Measurements from ENCODE around the gene TMEM218. TPM values are rescaled to one million over a fixed set of nuclear protein-coding genes. Genes with fewer than 3 reads are reported as not detected.

The TMEM218 gene
- total RNA-seq, 1 experiment from 2014 or later, result 14.3 TPM

- WGBS (ENCODE audit: extremely low coverage, insufficient read length, low lambda C conversion rate), result no CpG with 5 or more reads among the region's 4 CpGs
- H4K91ac ChIP-seq (ENCODE audit: insufficient read length, low read depth, low read length), result no peak overlapping the region
- no peak overlapping the region for H2BK120ac ChIP-seq (ENCODE audit: low read depth, low read length, poor library complexity, severe bottlenecking)
- Mint-ChIP-seq H3K4me1 (peaks cover 0 to 3% of the 10 kb centered on the region in 2 experiments; a peak in 1 of 4 replicates), H3K4me3 (no peak overlapping the region), H3K9me3 (no peaks in the 10 kb centered on the region), H3K27ac (no peak overlapping the region; a peak in 1 of 7 replicates), H3K36me3 (ENCODE audit: insufficient read depth in 1 of 3, low read depth in 3 of 3) (peaks cover 0 to 5% (median 0%) of the 10 kb centered on the region in 3 experiments; a peak in 3 of 7 replicates), H3K27me3 (ENCODE audit: low read depth) (peaks cover 86% of the 10 kb centered on the region)
- no peaks in the 10 kb centered on the region for H3K23me2 ChIP-seq (ENCODE audit: insufficient read length, low read depth, low read length, poor library complexity, severe bottlenecking)
- H3K14ac ChIP-seq (ENCODE audit: insufficient read depth, low read length), result no peak overlapping the region
- H3K18ac ChIP-seq (ENCODE audit: insufficient read length, low read depth, low read length), result no peak overlapping the region
- no peak overlapping the region for H3T11ph ChIP-seq (ENCODE audit: low read length)
- H3K79me2 ChIP-seq (ENCODE audit: insufficient read depth, low read length), result no peaks in the 10 kb centered on the region
- H3K23ac ChIP-seq (ENCODE audit: insufficient read length, low read depth, low read length), result no peak overlapping the region
- H3K4me2 ChIP-seq (ENCODE audit: insufficient read depth, insufficient read length, low read length), result no peak overlapping the region
- H2BK15ac ChIP-seq (ENCODE audit: low read depth, low read length), result no peak overlapping the region
- no peak overlapping the region for H4K8ac ChIP-seq (replicated peaks; ENCODE audit: insufficient read length, low read depth, low read length)
- no peaks in the 10 kb centered on the region for H3K4me1 ChIP-seq (ENCODE audit: insufficient read depth, low read length)
- H2BK20ac ChIP-seq (ENCODE audit: low read depth, low read length, poor library complexity, severe bottlenecking), result no peak overlapping the region
- no peak overlapping the region for H3K4ac ChIP-seq (ENCODE audit: low read depth, low read length)
- no peak overlapping the region for H2BK5ac ChIP-seq (ENCODE audit: insufficient read length, low read length)
- no peaks in the 10 kb centered on the region for H4K20me1 ChIP-seq (ENCODE audit: control insufficient read depth, insufficient read depth, insufficient read length)
- no peak overlapping the region for H4K5ac ChIP-seq (ENCODE audit: insufficient read length, low read depth, low read length)
- no peak overlapping the region for H2AFZ ChIP-seq (ENCODE audit: low read length)
- TF ChIP-seq CTCF (conservative IDR thresholded peaks at IDR 0.05), result no peak
- H2BK12ac ChIP-seq (ENCODE audit: insufficient read length, low read depth, low read length), result no peak overlapping the region
- H3K27ac ChIP-seq (ENCODE audit: insufficient read length, low read depth, low read length), result no peak overlapping the region
- no peaks in the 10 kb centered on the region for H3K79me1 ChIP-seq (ENCODE audit: insufficient read depth, low read depth, low read length, poor library complexity, severe bottlenecking)
- no peak overlapping the region for H3K56ac ChIP-seq (ENCODE audit: insufficient read length, low read depth, low read length)
- no peak overlapping the region for H2AK5ac ChIP-seq (ENCODE audit: insufficient read length, low read length)
- DNase-seq, result no peak
- no peaks in the 10 kb centered on the region; the same call in 1 of the 2 replicates for H3K27me3 ChIP-seq (ENCODE audit: insufficient read depth, low read length)
- H3K9ac ChIP-seq (ENCODE audit: extremely low read depth, insufficient read length, low read length), result no peak overlapping the region
- no peaks in the 10 kb centered on the region for H3K9me3 ChIP-seq (ENCODE audit: control insufficient read depth, low read depth, low read length)
Measured at GRCh38 chr11:125123194-125123946, 11.9 kb upstream of the TMEM218 start.

Measured in H9 (cell line).